Measurements from ENCODE around the gene MMRN2. TPM values are rescaled to one million over a fixed set of nuclear protein-coding genes. Genes with fewer than 3 reads are reported as not detected.

MMRN2 gene
- total RNA-seq, 1 experiment from 2014 or later: 8.3 TPM

- Histone ChIP-seq H3K4me2 (ENCODE audit: low read length) (peak within 1 kb of the TSS; percentile 100), H3K4me3 (replicated peaks in 1 of 2; ENCODE audit: low read depth in 1 of 2, low read length in 2 of 2) (peak within 1 kb of the TSS; percentile 50 to 57), H3K27me3 (ENCODE audit: insufficient read depth, low read length) (no peaks in the 10 kb centered on the region), H3K9me3 (ENCODE audit: control insufficient read depth in 1 of 2, insufficient read depth in 1 of 2, low read depth in 1 of 2, low read length in 2 of 2) (no peaks in the 10 kb centered on the region), H2AFZ (ENCODE audit: low read depth, low read length, poor library complexity, severe bottlenecking) (no peak within 1 kb of the TSS), H4K20me1 (ENCODE audit: insufficient read depth) (no peaks in the 10 kb centered on the region), H3K9ac (ENCODE audit: low read length) (peak within 1 kb of the TSS; percentile 71), H3K9me2 (ENCODE audit: insufficient read depth) (no peaks in the 10 kb centered on the region), H3K27ac (ENCODE audit: low read depth, low read length) (peak within 1 kb of the TSS; percentile 94), H3K4me1 (ENCODE audit: control insufficient read depth in 1 of 2, insufficient read depth in 2 of 2, low read length in 2 of 2) (peaks cover 50 to 83% of the 10 kb centered on the region in 2 experiments), H3K36me3 (ENCODE audit: control insufficient read depth in 1 of 2, insufficient read depth in 2 of 2, low read length in 2 of 2) (no peaks in the 10 kb centered on the region), H3K79me2 (ENCODE audit: insufficient read depth, low read length) (peaks cover 8% of the 10 kb centered on the region; the same call in 1 of the 2 replicates)
- POLR2A ChIA-PET: interaction anchor here (1.7 to 5.7 kb wide), 2 partner anchors 10 to 274 kb away, joined by 3 to 58 read pairs; partner anchors contain the start of gene ADIRF
- CTCF ChIA-PET: interaction anchor here (0.5 to 3.7 kb wide), 6 partner anchors 8 to 612 kb away, joined by 3 to 36 read pairs (median 6); partner anchors contain the start of gene ADIRF
- RAD21 ChIA-PET (ENCODE audit: low non-redundant PET in 1 of 2, low total read pairs in 2 of 2, uncharacterized antibody in 2 of 2, unreplicated experiment in 2 of 2): interaction anchor here (1.0 to 1.5 kb wide), 2 partner anchors 12 to 20 kb away, joined by 3 to 4 read pairs; no protein-coding TSS in a partner anchor
- no peak for DNase-seq (ENCODE audit: low read depth, low spot score)
- intact Hi-C loops (cut with micrococcal nuclease): no loop called here
- ATAC-seq: peak; percentile 30
- TF ChIP-seq EGR1 (IDR thresholded peaks at IDR 0.05; ENCODE audit: low read depth) (no peak), POLR2A (IDR thresholded peaks at IDR 0.05; ENCODE audit: borderline replicate concordance, extremely low read depth, insufficient read depth, insufficient read length) (peak; percentile 31)
- TSS peak; percentile 43 for BruUV-seq (replicated peaks)
These were observed 893 bp upstream of the MMRN2 start, which contains the start of gene SNCG for GRCh38 chr10:86958116-86958900. TSS of gene SNCG (plus strand) at chr10:86958599. CDS start at chr10:86958698, 99 bp downstream.

DNA sequence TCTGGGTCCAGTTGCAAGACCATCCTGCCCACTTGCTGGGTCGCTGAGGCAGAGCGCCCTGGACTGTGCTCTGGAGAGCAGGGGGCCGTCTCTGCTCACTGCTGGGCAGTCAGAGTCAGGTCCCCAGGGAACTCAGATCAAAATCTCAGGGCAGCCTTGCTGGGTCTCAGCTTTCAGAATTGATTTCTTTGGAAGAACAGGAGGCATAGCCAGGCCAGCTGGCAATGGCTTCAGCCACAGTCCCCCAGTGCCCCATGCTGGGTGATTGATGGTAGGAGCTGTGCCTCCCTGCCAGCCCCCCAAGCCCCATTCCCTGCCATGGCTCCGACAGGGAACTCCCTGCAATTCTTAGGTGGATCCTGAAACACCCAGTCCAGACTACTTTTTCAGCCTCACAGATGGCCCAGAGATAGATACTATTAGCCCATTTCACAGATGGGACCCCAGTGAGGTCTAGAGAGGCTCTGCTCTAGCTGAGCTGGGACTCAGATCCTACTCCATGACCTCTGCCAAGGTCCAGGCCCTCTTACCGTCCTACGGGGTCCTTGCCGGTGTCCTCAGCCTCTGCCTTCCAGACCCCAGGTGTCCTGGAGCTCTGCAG is 467 bp downstream of the MMRN2 start:
- peak overlapping the region; percentile 94; the same call in 1 of the 2 replicates for H3K27ac ChIP-seq (ENCODE audit: low read depth, low read length)
- ATAC-seq (no peak), DNase-seq (ENCODE audit: low read depth, low spot score) (no peak)
- intact Hi-C loops (cut with micrococcal nuclease): no loop called here
- ChIA-PET POLR2A (interaction anchor here (5.7 kb wide), 1 partner anchor 12 kb away, joined by 58 read pairs; the partner anchor contains the start of gene ADIRF), CTCF (interaction anchor here (1.9 kb wide), 1 partner anchor 10 kb away, joined by 7 read pairs; no protein-coding TSS in a partner anchor), RAD21 (ENCODE audit: low non-redundant PET in 1 of 2, low total read pairs in 2 of 2, uncharacterized antibody in 2 of 2, unreplicated experiment in 2 of 2) (no interaction called here)
- no peaks in the 10 kb centered on the region for H3K36me3 ChIP-seq (ENCODE audit: control insufficient read depth in 1 of 2, insufficient read depth in 2 of 2, low read length in 2 of 2)
- H3K4me3 ChIP-seq (replicated peaks in 1 of 2; ENCODE audit: low read depth in 1 of 2, low read length in 2 of 2): no peak overlapping the region
- H3K4me2 ChIP-seq (ENCODE audit: low read length): no peak overlapping the region
- no peak overlapping the region for H3K9ac ChIP-seq (ENCODE audit: low read length)
- no peaks in the 10 kb centered on the region for H3K9me2 ChIP-seq (ENCODE audit: insufficient read depth)
- no TSS peak for BruUV-seq (replicated peaks)
- H3K9me3 ChIP-seq (ENCODE audit: control insufficient read depth in 1 of 2, insufficient read depth in 1 of 2, low read depth in 1 of 2, low read length in 2 of 2): peaks cover 0 to 1% of the 10 kb centered on the region in 2 experiments; a peak in 1 of 4 replicates
- H3K79me2 ChIP-seq (ENCODE audit: insufficient read depth, low read length): peaks cover 8% of the 10 kb centered on the region; the same call in 1 of the 2 replicates
- no peak overlapping the region for H2AFZ ChIP-seq (ENCODE audit: low read depth, low read length, poor library complexity, severe bottlenecking)
- peaks cover 50 to 76% of the 10 kb centered on the region in 2 experiments for H3K4me1 ChIP-seq (ENCODE audit: control insufficient read depth in 1 of 2, insufficient read depth in 2 of 2, low read length in 2 of 2)
- no peaks in the 10 kb centered on the region for H4K20me1 ChIP-seq (ENCODE audit: insufficient read depth)
- H3K27me3 ChIP-seq (ENCODE audit: insufficient read depth, low read length): no peaks in the 10 kb centered on the region
- TF ChIP-seq POLR2A (IDR thresholded peaks at IDR 0.05; ENCODE audit: borderline replicate concordance, extremely low read depth, insufficient read depth, insufficient read length): no peak
- no peak for TF ChIP-seq EGR1 (IDR thresholded peaks at IDR 0.05; ENCODE audit: low read depth)
- TF ChIP-seq ATF3 (IDR thresholded peaks at IDR 0.05): no peak
- TF ChIP-seq FOSL1 (IDR thresholded peaks at IDR 0.05; ENCODE audit: low read depth): no peak
- TF ChIP-seq, protein P1, sequence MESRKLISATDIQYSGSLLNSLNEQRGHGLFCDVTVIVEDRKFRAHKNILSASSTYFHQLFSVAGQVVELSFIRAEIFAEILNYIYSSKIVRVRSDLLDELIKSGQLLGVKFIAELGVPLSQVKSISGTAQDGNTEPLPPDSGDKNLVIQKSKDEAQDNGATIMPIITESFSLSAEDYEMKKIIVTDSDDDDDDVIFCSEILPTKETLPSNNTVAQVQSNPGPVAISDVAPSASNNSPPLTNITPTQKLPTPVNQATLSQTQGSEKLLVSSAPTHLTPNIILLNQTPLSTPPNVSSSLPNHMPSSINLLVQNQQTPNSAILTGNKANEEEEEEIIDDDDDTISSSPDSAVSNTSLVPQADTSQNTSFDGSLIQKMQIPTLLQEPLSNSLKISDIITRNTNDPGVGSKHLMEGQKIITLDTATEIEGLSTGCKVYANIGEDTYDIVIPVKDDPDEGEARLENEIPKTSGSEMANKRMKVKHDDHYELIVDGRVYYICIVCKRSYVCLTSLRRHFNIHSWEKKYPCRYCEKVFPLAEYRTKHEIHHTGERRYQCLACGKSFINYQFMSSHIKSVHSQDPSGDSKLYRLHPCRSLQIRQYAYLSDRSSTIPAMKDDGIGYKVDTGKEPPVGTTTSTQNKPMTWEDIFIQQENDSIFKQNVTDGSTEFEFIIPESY (IDR thresholded peaks at IDR 0.05; ENCODE audit: extremely low read depth, insufficient replicate concordance, low read length): no peak
- no peak for TF ChIP-seq CEBPB (IDR thresholded peaks at IDR 0.05; ENCODE audit: low read depth)
- TF ChIP-seq, protein P2, sequence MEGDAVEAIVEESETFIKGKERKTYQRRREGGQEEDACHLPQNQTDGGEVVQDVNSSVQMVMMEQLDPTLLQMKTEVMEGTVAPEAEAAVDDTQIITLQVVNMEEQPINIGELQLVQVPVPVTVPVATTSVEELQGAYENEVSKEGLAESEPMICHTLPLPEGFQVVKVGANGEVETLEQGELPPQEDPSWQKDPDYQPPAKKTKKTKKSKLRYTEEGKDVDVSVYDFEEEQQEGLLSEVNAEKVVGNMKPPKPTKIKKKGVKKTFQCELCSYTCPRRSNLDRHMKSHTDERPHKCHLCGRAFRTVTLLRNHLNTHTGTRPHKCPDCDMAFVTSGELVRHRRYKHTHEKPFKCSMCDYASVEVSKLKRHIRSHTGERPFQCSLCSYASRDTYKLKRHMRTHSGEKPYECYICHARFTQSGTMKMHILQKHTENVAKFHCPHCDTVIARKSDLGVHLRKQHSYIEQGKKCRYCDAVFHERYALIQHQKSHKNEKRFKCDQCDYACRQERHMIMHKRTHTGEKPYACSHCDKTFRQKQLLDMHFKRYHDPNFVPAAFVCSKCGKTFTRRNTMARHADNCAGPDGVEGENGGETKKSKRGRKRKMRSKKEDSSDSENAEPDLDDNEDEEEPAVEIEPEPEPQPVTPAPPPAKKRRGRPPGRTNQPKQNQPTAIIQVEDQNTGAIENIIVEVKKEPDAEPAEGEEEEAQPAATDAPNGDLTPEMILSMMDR (IDR thresholded peaks at IDR 0.05 in 2 of 3, conservative IDR thresholded peaks at IDR 0.05 in 1 of 3; ENCODE audit: borderline replicate concordance in 1 of 3, insufficient read depth in 1 of 3, low read depth in 2 of 3, low read length in 2 of 3): no peak
- TF ChIP-seq SP1 (IDR thresholded peaks at IDR 0.05; ENCODE audit: low read depth): no peak
- TF ChIP-seq EZH2phosphoT487 (IDR thresholded peaks at IDR 0.05; ENCODE audit: borderline replicate concordance): no peak
- TF ChIP-seq SIN3A (IDR thresholded peaks at IDR 0.05; ENCODE audit: low read depth): no peak
- TF ChIP-seq JUND (IDR thresholded peaks at IDR 0.05): no peak
